Measurements from ENCODE around the gene LDLR.

DNA sequence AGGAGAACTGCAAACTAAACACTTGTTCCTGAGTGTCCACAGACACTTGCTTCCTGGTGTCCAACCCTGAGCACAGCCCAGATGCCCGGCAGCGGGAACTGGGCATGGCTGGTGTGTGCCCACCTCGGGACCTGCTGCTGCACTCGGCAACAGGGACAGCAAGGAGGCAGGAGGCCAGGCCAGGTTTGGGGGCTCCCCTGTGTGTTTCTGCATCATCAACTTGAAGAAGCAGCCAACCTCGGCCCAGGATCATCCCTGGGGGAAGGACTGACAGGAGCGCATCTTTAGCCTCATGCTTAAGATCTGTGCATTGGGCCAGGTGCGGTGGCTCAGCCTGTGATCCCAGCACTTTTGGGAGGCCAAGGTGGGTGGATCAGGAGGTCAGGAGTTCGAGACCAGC lies 35.1 kb upstream of the LDLR start:
- TF ChIP-seq EZH2 (IDR thresholded peaks at IDR 0.05) (no peak), POLR2AphosphoS5 (IDR thresholded peaks at IDR 0.05; ENCODE audit: borderline replicate concordance, low read depth, low read length) (no peak), FOXP2 (optimal IDR thresholded peaks at IDR 0.05; ENCODE audit: control extremely low read depth, extremely low read length, insufficient read depth) (no peak)
